Upper lobe of left lung (tissue), 4 donors: Measurements from ENCODE around the gene PPM1N.

Source experiments
- CTCF ChIP-seq, 6 experiments: fragments of 450-650 bp in 4 of 6; fragments of 200-600 bp in 2 of 6; sonication (generic) in 2 of 6; IDR thresholded peaks; one replicate each; pipeline ENCODE4 v1.5.1; 2016 to 2019; ENCODE audit warnings: antibody characterized with exemption in 6 of 6
- EP300 ChIP-seq, 4 donors: sonication (generic); formaldehyde crosslinking; IDR thresholded peaks; one replicate each; pipeline ENCODE4 v1.5.1; 2017; ENCODE audit warnings: antibody characterized with exemption in 4 of 4, control low read depth in 2 of 4
- POLR2A ChIP-seq, 4 donors: fragments of 450-650 bp; IDR thresholded peaks; one replicate each; pipeline ENCODE4 v1.5.1; 2016 to 2017; ENCODE audit warnings: antibody characterized with exemption in 4 of 4, mild to moderate bottlenecking in 2 of 4
- POLR2AphosphoS5 ChIP-seq, 2 donors: sonication (generic); formaldehyde crosslinking; IDR thresholded peaks; one replicate each; pipeline ENCODE4 v1.5.1; 2017; ENCODE audit warnings: antibody characterized with exemption in 2 of 2

GRCh38 chr19:45495178-45495577 is 3.1 kb upstream of the PPM1N start:
- TF ChIP-seq POLR2A (IDR thresholded peaks at IDR 0.05) (no peak), POLR2AphosphoS5 (IDR thresholded peaks at IDR 0.05) (no peak), CTCF (IDR thresholded peaks at IDR 0.05) (no peak), EP300 (IDR thresholded peaks at IDR 0.05) (no peak)
